Activated naive CD8-positive, alpha-beta T cell treated with anti-CD3 and anti-CD28 coated beads, Interleukin-2, amount 50 U/mL, for 24 hours (primary cell): ENCODE measurements around the gene ZIC3.

Experiments used
- ATAC-seq: fragments of 150-1000 bp; cut with Tn5 transposase; one replicate; pipeline ENCODE4 v1.10.0; 2021
- DNase-seq: peaks from one replicate; pipeline ENCODE4 v3.0.0; 2021
- H3K27ac Mint-ChIP-seq: one replicate; pipeline ENCODE4 v1.8.0; 2021; ENCODE audit warnings: mild to moderate bottlenecking, mixed read lengths
- H3K27me3 Mint-ChIP-seq: one replicate; pipeline ENCODE4 v1.8.0; 2021; ENCODE audit warnings: mixed read lengths
- H3K36me3 Mint-ChIP-seq: one replicate; pipeline ENCODE4 v1.8.0; 2021; ENCODE audit warnings: low read depth, mixed read lengths
- H3K4me1 Mint-ChIP-seq: one replicate; pipeline ENCODE4 v1.8.0; 2021; ENCODE audit warnings: mixed read lengths
- H3K4me3 Mint-ChIP-seq: one replicate; pipeline ENCODE4 v1.8.0; 2021; ENCODE audit warnings: mild to moderate bottlenecking, moderate library complexity, mixed read lengths
- H3K9me3 Mint-ChIP-seq: one replicate; pipeline ENCODE4 v1.8.0; 2021; ENCODE audit warnings: mixed read lengths

ZIC3 gene

GRCh38 chrX:137566746-137567679 is 1.1 kb downstream of the ZIC3 start:
- peaks cover 15% of the 10 kb centered on the region for H3K4me1 Mint-ChIP-seq
- peak overlapping the region; percentile 31 for H3K27ac Mint-ChIP-seq
- peak overlapping the region; percentile 32 for H3K4me3 Mint-ChIP-seq
- H3K27me3 Mint-ChIP-seq: peaks cover 52% of the 10 kb centered on the region
- DNase-seq (no peak), ATAC-seq (no peak)
- peaks cover 4% of the 10 kb centered on the region for H3K36me3 Mint-ChIP-seq
- H3K9me3 Mint-ChIP-seq: no peaks in the 10 kb centered on the region

DNA sequence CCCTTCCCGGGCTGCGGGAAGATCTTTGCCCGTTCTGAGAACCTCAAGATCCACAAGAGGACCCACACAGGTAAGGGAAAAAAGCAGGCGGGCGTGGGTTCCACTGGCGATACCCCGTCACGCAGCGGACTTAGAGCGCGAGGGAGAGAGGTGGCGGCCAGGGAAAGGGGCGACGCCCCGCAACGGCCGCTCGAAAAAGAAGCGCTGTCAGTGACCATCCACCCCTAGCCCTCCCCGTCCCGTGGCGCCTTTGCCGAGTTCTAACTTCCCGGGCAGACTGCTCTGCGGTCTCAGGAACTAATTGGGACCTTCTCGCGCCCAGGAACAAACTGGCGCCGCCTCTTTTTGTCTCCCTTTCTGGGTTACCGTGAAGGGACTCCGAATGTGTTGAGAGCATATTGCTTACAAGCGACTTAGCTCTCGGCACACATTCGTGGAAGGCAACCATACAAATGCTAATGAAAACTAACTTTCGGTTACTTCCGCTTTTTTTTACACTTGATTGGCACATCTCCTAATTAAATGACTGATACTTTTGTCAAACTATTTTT is 1.8 kb downstream of the ZIC3 start:
- Mint-ChIP-seq H3K27me3 (peaks cover 52% of the 10 kb centered on the region), H3K36me3 (peaks cover 4% of the 10 kb centered on the region), H3K4me1 (peaks cover 15% of the 10 kb centered on the region), H3K4me3 (peak overlapping the region; percentile 32), H3K27ac (peak overlapping the region; percentile 31), H3K9me3 (no peaks in the 10 kb centered on the region)
- DNase-seq (no peak), ATAC-seq (no peak)

DNA sequence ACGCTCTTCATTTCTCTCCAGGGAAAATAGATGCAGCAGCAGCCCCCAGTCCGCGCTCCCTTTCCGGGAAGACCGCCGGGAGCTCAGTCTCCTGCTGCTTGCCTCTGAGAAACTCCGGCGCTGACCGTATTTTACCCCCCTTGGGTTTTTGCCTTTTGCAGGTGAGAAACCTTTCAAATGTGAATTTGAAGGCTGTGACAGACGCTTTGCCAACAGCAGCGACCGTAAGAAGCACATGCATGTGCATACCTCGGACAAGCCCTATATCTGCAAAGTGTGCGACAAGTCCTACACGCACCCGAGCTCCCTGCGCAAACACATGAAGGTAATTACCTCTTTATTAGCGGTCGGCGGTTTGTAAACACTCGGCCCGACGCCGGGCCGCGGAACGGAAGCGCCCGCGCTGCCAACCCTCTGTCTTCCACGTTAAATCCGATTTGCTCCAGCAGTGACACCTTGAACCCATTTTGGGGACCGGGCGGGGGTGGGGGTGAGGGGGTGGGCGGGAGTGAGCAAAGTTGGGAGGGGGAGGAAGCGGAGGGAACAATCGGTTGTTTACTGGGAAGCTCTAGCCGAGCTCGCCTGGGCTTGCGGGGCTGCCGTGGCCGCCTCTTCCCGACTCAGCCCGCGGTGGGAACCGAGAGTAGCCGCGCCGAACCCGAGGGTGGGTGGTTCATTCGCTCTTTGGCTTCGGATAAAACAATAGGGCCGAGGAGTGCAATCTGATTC is 3.0 kb downstream of the ZIC3 start:
- Mint-ChIP-seq H3K27ac (no peak overlapping the region), H3K27me3 (peaks cover 50% of the 10 kb centered on the region), H3K4me1 (peaks cover 15% of the 10 kb centered on the region), H3K9me3 (no peaks in the 10 kb centered on the region), H3K36me3 (peaks cover 4% of the 10 kb centered on the region), H3K4me3 (no peak overlapping the region)
- no peak for ATAC-seq
- DNase-seq: no peak

GRCh38 chrX:137569470-137569891 is 3.6 kb downstream of the ZIC3 start:
- DNase-seq (no peak), ATAC-seq (no peak)
- peaks cover 4% of the 10 kb centered on the region for H3K36me3 Mint-ChIP-seq
- no peaks in the 10 kb centered on the region for H3K9me3 Mint-ChIP-seq
- peaks cover 15% of the 10 kb centered on the region for H3K4me1 Mint-ChIP-seq
- no peak overlapping the region for H3K4me3 Mint-ChIP-seq
- peaks cover 46% of the 10 kb centered on the region for H3K27me3 Mint-ChIP-seq
- H3K27ac Mint-ChIP-seq: no peak overlapping the region

- DNase-seq: no peak
- Mint-ChIP-seq H3K27ac (no peak overlapping the region), H3K4me1 (peaks cover 2% of the 10 kb centered on the region), H3K4me3 (no peak overlapping the region), H3K9me3 (no peaks in the 10 kb centered on the region), H3K36me3 (no peaks in the 10 kb centered on the region), H3K27me3 (peaks cover 42% of the 10 kb centered on the region)
- no peak for ATAC-seq
These were observed 7.6 kb downstream of the ZIC3 start for GRCh38 chrX:137573324-137574101.

DNA sequence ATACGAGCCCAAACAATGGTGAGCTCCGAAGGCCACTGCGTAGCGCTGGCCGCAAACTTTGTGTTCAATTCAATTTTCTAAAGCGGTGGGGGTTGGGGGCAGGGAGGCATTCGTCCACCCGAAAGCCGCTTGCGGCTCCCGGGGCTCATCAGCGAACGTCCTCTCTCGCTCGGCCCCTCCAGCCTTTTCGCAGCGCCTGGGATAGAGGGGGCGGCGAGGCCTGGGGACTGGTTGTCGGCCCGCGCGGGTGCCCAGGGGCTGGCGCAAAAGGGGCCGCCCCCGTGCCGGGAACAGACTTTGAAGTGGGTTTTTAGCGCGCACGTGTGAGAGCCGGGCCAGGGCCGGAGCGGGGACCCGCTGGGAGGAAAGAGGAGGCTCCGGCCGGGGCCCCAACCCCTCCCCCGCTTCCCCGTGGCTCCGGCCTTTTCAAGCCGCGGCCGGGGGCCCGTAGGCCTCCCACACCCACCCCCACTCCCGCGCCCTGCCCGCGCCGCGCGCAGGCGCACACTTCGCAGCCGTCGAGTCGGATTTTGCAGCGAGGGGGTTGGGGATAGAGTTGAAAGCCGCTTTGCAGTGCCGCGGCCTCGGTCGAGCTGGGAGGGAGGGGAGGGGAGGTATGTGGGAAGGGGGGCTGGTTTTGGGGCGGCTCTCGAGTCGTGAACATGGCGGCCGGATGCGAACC is 8.3 kb downstream of the ZIC3 start:
- H3K27me3 Mint-ChIP-seq: peaks cover 39% of the 10 kb centered on the region
- no peaks in the 10 kb centered on the region for H3K4me1 Mint-ChIP-seq
- DNase-seq (no peak), ATAC-seq (no peak)
- no peaks in the 10 kb centered on the region for H3K36me3 Mint-ChIP-seq
- no peak overlapping the region for H3K4me3 Mint-ChIP-seq
- H3K27ac Mint-ChIP-seq: no peak overlapping the region
- no peaks in the 10 kb centered on the region for H3K9me3 Mint-ChIP-seq

- no peak overlapping the region for H3K27ac Mint-ChIP-seq
- no peak for DNase-seq
- no peaks in the 10 kb centered on the region for H3K9me3 Mint-ChIP-seq
- H3K27me3 Mint-ChIP-seq: peaks cover 36% of the 10 kb centered on the region
- no peaks in the 10 kb centered on the region for H3K4me1 Mint-ChIP-seq
- H3K36me3 Mint-ChIP-seq: no peaks in the 10 kb centered on the region
- no peak overlapping the region for H3K4me3 Mint-ChIP-seq
- ATAC-seq: no peak
These were observed 8.9 kb downstream of the ZIC3 start for GRCh38 chrX:137574784-137575293.

- Mint-ChIP-seq H3K9me3 (no peaks in the 10 kb centered on the region), H3K4me1 (no peaks in the 10 kb centered on the region), H3K27ac (no peak overlapping the region), H3K36me3 (no peaks in the 10 kb centered on the region), H3K4me3 (no peak overlapping the region), H3K27me3 (peaks cover 30% of the 10 kb centered on the region)
- ATAC-seq: no peak
- DNase-seq: no peak
These were observed 9.8 kb downstream of the ZIC3 start for GRCh38 chrX:137575596-137576255.

DNA sequence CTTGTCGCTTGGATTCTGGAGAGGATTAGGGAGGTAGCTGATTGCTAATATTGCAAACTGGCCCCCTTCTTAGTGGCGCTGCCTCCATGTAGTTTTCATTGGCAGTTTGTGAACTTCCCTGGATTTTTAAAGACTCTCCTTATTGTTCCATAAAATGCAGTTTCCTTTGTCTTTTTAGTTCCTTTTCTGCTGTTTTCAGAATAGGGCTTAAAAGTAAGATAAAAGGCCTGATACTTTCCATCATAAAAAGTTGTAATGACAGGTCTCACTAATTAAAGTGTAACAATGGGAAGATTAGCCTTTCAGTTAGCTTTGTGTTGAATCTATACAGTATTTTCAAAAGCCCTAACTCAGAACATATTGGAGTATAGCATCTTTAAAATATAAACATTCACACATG is 21.2 kb downstream of the ZIC3 start:
- no peaks in the 10 kb centered on the region for H3K9me3 Mint-ChIP-seq
- no peak overlapping the region for H3K27ac Mint-ChIP-seq
- H3K4me3 Mint-ChIP-seq: no peak overlapping the region
- no peaks in the 10 kb centered on the region for H3K36me3 Mint-ChIP-seq
- no peaks in the 10 kb centered on the region for H3K4me1 Mint-ChIP-seq
- H3K27me3 Mint-ChIP-seq: peaks cover 3% of the 10 kb centered on the region
- DNase-seq: no peak
- ATAC-seq: no peak

DNA sequence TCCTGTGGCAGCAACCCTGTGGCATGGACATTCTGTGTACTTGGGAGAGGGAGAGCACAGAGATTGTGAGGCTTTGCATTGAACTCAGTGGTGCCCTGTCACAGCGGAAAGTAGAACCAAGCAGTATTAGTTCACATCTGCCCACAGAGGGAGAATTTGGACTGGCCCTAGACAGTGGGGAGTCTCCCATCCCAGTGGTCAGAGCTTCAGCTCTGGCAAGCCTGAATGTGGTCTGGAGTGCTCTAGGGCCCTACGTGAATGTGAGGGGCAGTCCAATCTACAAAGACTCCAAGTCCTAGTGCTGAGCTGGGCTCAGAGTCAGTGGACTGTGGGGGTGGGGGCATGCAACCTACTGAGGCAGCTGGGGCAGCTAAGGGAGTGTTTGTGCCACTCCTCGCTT is 34.8 kb downstream of the ZIC3 start:
- no peak overlapping the region for H3K27ac Mint-ChIP-seq
- H3K4me1 Mint-ChIP-seq: no peaks in the 10 kb centered on the region
- no peak overlapping the region for H3K4me3 Mint-ChIP-seq
- no peaks in the 10 kb centered on the region for H3K36me3 Mint-ChIP-seq
- no peak for ATAC-seq
- no peak for DNase-seq
- H3K9me3 Mint-ChIP-seq: no peaks in the 10 kb centered on the region
- H3K27me3 Mint-ChIP-seq: peaks cover 5% of the 10 kb centered on the region
